Measurements from ENCODE around the gene NRSN1.
"Not testable (repeated sequence)": the region's sequence is repeated elsewhere in the genome, so short reads cannot be mapped to it uniquely, and the experiment has no call there.

Gene NRSN1

DNA sequence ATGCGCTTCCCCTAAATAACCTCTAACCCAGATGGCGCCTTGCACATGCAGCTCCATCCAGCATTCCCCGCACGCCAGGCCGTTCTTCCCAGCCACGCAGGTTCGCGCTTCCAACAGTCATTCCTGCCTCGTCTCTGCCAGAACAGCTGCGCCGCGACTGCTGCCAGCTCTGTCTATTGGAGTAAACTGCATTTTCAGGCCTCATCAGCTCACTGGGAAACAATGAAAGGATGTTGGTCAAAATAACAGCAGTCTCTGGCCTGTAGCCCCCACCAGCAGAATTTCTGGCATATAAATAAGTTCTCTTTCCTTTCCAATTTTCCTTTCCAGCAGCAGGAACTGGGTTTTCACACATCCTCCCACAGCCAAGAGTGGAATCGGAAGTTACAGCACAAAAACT, 14.6 kb downstream of the NRSN1 start:
- DNase-seq (ENCODE audit: low read depth in 3 of 3, low spot score in 1 of 3), result no peak

GRCh38 chr6:24142733-24143132, 16.7 kb downstream of the NRSN1 start:
- not testable (repeated sequence) for DNase-seq (ENCODE audit: low read depth in 3 of 3, low spot score in 1 of 3)

GRCh38 chr6:24145690-24146131, 19.7 kb downstream of the NRSN1 start:
- no peak for DNase-seq (ENCODE audit: low read depth in 3 of 3, low spot score in 1 of 3)

- no peak for DNase-seq (ENCODE audit: low read depth in 3 of 3, low spot score in 1 of 3)
Observed at GRCh38 chr6:24146871-24147270, 20.9 kb downstream of the NRSN1 start.

GRCh38 chr6:24147511-24148153, 21.6 kb downstream of the NRSN1 start:
- no peak for DNase-seq (ENCODE audit: low read depth in 3 of 3, low spot score in 1 of 3)

DNA sequence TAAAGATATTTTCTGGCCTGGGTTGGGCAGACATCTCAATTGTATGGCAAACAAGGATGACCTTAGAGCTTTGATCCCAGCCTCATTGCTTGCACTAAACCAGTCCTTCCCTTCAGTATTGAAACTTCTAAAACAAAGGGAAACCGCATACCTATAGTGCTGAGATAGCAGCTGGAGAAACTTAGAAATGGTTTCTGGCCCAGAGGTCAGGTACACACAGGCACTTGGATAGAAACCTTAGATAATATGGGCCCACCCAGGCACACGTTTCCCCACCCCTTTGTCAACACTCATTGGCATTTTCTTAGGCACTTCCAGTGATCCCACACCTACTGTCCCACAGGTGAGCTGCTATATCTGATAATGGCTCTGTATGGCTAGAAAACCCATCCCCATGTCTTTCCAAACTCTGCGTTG, 22.1 kb downstream of the NRSN1 start:
- DNase-seq (ENCODE audit: low read depth in 3 of 3, low spot score in 1 of 3), result no peak

DNA sequence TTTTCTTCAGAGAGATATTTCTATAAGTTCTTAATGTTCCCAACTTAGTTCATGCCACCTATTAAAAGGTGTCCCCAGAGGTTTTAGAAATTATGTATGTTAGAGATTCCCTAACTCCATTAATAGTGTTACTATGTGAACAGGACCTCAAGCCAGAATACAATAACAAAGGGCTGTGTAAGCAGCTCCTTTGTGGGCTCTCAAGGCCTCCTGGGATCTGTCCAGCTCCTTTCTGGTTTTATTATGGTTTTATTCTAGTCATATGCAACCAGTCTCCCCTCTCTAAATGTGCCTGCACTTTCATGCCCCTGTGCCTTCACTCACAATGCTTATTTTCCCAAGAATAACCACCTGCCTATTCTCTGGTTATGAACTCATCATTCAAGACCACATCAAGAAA, 22.7 kb downstream of the NRSN1 start:
- no peak for DNase-seq (ENCODE audit: low read depth in 3 of 3, low spot score in 1 of 3)

DNA sequence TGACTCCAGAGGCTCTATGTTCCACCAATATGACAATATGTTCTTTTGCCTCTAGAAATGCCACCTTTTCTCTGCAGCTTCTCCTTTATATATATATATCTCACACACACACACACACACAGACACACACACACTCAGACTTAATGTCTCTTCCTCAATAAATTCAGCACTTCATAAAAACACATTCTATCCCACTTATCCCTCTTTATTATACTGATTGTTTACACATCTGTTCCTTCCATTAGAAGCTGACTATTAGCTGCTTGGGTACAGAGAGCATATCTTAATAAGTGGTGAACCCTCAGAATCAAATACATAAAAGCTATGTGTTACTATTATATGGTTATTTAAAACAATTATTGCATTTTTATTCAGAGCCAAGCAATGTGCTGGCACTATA, 23.3 kb downstream of the NRSN1 start:
- DNase-seq (ENCODE audit: low read depth in 3 of 3, low spot score in 1 of 3), result no peak

GRCh38 chr6:24149836-24150235, 23.8 kb downstream of the NRSN1 start:
- no peak for DNase-seq (ENCODE audit: low read depth in 3 of 3, low spot score in 1 of 3)

DNA sequence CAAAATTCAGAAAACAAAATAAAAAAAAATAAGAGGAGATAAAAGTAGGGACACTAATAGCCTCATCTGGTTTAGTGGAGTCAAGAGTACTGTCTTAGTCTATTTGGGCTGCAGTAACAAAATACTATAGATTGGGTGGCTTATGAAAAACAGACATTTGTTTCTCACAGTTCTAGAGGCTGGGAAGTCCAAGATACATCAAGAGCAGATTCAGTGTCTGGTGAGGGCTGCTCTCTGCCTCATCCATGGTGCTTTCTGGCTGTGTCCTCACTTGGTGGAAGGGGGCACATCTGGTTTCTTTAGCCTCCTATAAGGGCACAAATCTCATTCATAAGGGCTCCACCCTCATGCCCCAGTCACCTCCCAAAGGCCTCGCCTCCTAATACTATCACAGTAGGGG, 26.0 kb downstream of the NRSN1 start:
- DNase-seq (ENCODE audit: low read depth in 3 of 3, low spot score in 1 of 3), result no peak

GRCh38 chr6:24154121-24154520, 28.1 kb downstream of the NRSN1 start:
- no peak for DNase-seq (ENCODE audit: low read depth in 3 of 3, low spot score in 1 of 3)

- DNase-seq (ENCODE audit: low read depth in 3 of 3, low spot score in 1 of 3), result no peak
Observed at GRCh38 chr6:24157886-24158285, 31.9 kb downstream of the NRSN1 start.

- DNase-seq (ENCODE audit: low read depth in 3 of 3, low spot score in 1 of 3), result no peak
Observed at GRCh38 chr6:24183584-24183983, 57.6 kb downstream of the NRSN1 start.

DNA sequence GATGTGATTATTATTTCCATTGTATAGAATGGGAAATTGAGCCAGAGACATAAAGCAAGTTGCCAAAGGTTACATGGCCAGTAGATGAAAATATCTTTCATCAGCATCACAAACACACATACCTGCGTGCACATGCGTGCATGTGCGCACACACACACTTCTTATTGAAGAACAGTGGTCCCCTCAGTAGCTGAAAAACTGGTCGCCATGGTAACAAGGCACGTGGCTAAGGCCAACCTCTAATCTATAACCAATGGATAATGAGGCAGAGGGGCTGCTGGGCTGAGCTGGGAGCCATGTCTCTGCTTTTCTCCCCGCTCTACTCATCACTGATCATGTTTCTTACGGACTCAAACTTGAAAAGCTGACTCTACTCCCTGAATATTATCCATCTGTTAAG, 60.3 kb downstream of the NRSN1 start:
- DNase-seq (ENCODE audit: low read depth in 3 of 3, low spot score in 1 of 3), result no peak

GRCh38 chr6:24187965-24188577, 62.1 kb downstream of the NRSN1 start:
- DNase-seq (ENCODE audit: low read depth in 3 of 3, low spot score in 1 of 3), result no peak

GRCh38 chr6:24188578-24189080, 62.6 kb downstream of the NRSN1 start:
- no peak for DNase-seq (ENCODE audit: low read depth in 3 of 3, low spot score in 1 of 3)

GRCh38 chr6:24191346-24191745, 65.3 kb downstream of the NRSN1 start:
- no peak for DNase-seq (ENCODE audit: low read depth in 3 of 3, low spot score in 1 of 3)

DNA sequence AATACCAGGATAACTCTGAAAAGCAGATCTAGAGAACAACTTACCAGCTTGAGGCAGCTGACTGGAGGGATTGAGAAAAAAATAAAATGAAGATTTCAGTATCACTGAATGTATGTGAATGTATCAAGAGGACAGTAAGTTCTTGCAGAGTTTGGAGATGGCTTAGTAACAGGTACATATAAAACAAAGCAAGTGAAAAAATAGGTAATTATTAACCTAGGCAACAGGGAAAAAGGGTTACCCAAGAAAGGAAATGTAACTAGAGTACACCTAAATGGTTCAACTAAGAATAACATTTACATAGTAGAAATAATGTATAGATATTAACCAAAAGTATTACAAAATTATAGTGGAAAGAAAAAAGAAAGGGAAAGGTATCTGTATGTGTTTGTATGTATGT, 67.3 kb downstream of the NRSN1 start:
- DNase-seq (ENCODE audit: low read depth in 3 of 3, low spot score in 1 of 3), result no peak

- DNase-seq (ENCODE audit: low read depth in 3 of 3, low spot score in 1 of 3), result no peak
Observed at GRCh38 chr6:24194978-24195700, 69.1 kb downstream of the NRSN1 start.

GRCh38 chr6:24195836-24196597, 70.0 kb downstream of the NRSN1 start:
- no peak for DNase-seq (ENCODE audit: low read depth in 3 of 3, low spot score in 1 of 3)
